ENCODE data around the gene BCL2L2. TPM values are rescaled to one million over a fixed set of nuclear protein-coding genes. Genes with fewer than 3 reads are reported as not detected.
"Not testable (repeated sequence)": the region's sequence is repeated elsewhere in the genome, so short reads cannot be mapped to it uniquely, and the experiment has no call there.

BCL2L2 gene
- total RNA-seq, 4 donors from 2014 or later: 23.9 to 49.0 (median 43.0) TPM

- TF ChIP-seq, protein P1, sequence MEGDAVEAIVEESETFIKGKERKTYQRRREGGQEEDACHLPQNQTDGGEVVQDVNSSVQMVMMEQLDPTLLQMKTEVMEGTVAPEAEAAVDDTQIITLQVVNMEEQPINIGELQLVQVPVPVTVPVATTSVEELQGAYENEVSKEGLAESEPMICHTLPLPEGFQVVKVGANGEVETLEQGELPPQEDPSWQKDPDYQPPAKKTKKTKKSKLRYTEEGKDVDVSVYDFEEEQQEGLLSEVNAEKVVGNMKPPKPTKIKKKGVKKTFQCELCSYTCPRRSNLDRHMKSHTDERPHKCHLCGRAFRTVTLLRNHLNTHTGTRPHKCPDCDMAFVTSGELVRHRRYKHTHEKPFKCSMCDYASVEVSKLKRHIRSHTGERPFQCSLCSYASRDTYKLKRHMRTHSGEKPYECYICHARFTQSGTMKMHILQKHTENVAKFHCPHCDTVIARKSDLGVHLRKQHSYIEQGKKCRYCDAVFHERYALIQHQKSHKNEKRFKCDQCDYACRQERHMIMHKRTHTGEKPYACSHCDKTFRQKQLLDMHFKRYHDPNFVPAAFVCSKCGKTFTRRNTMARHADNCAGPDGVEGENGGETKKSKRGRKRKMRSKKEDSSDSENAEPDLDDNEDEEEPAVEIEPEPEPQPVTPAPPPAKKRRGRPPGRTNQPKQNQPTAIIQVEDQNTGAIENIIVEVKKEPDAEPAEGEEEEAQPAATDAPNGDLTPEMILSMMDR (IDR thresholded peaks at IDR 0.05): no peak
- TF ChIP-seq EP300 (IDR thresholded peaks at IDR 0.05; ENCODE audit: low read depth) (no peak), POLR2A (IDR thresholded peaks at IDR 0.05) (no peak), POLR2AphosphoS5 (IDR thresholded peaks at IDR 0.05) (no peak)
- Histone ChIP-seq H3K27me3 (no peaks in the 10 kb centered on the region), H3K9me3 (no peaks in the 10 kb centered on the region), H3K36me3 (peaks cover 0 to 25% (median 8%) of the 10 kb centered on the region in 4 donors), H3K4me3 (peak overlapping the region in 3 of 4 donors; percentile 92 to 99 (median 97)), H3K27ac (peak overlapping the region; percentile 98 to 99 (median 98)), H3K4me1 (peaks cover 10 to 21% (median 18%) of the 10 kb centered on the region in 4 donors)
- WGBS, 2 donors (ENCODE audit: low coverage in 1 of 2): 43 to 51% methylated on average over 8 to 10 of the region's 10 CpGs
- in situ Hi-C loops (cut with MboI; ENCODE audit: low pct_ligation_motif_present in 1 of 4, low pct_unique_long_range_greater_than_20kb in 1 of 4, low sequenced_read_pairs in 3 of 4) (no loop called here), intact Hi-C loops (cut with DNase I; ENCODE audit: low total_unique reads) (no loop called here)
- DNase-seq: no peak
Observed at GRCh38 chr14:23322568-23323517, 16.2 kb downstream of the BCL2L2 start.

DNA sequence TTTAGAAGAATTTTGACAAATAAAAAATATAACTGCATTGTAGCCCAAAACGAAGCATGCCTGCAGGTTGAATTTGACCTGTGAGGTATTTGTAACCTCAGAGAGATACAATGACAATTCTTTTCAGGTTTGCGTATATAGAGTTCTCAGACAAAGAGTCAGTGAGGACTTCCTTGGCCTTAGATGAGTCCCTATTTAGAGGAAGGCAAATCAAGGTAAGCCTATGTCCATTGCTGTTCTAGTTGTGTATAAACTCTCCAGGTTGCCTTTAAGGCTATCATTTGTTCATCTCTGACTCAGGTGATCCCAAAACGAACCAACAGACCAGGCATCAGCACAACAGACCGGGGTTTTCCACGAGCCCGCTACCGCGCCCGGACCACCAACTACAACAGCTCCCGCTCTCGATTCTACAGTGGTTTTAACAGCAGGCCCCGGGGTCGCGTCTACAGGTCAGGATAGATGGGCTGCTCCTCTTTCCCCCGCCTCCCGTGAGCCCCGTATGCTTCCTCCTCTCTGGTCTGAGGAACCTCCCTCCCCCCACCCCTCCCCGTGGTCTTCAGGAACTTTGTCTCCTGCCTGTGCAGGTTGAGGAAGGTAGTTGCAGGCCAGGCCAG lies 17.3 kb downstream of the BCL2L2 start:
- no peaks in the 10 kb centered on the region for H3K9me3 ChIP-seq
- in situ Hi-C loops (cut with MboI; ENCODE audit: low pct_ligation_motif_present in 1 of 4, low pct_unique_long_range_greater_than_20kb in 1 of 4, low sequenced_read_pairs in 3 of 4): no loop called here
- intact Hi-C loops (cut with DNase I; ENCODE audit: low total_unique reads): no loop called here
- 84 to 86% methylated on average over 16 to 18 of the region's 18 CpGs for WGBS, 2 donors (ENCODE audit: low coverage in 1 of 2)
- DNase-seq: no peak
- TF ChIP-seq, protein P1 (IDR thresholded peaks at IDR 0.05): no peak
- no peak for TF ChIP-seq POLR2A (IDR thresholded peaks at IDR 0.05)
- no peak for TF ChIP-seq EP300 (IDR thresholded peaks at IDR 0.05; ENCODE audit: low read depth)
- no peak for TF ChIP-seq POLR2AphosphoS5 (IDR thresholded peaks at IDR 0.05)
- H3K27me3 ChIP-seq: no peaks in the 10 kb centered on the region
- no peak overlapping the region for H3K4me3 ChIP-seq
- H3K36me3 ChIP-seq: peaks cover 0 to 25% (median 8%) of the 10 kb centered on the region in 4 donors
- H3K27ac ChIP-seq: no peak overlapping the region
- peaks cover 10 to 25% (median 18%) of the 10 kb centered on the region in 4 donors for H3K4me1 ChIP-seq

GRCh38 chr14:23324455-23324846 lies 17.8 kb downstream of the BCL2L2 start:
- Histone ChIP-seq H3K4me1 (peaks cover 10 to 25% (median 18%) of the 10 kb centered on the region in 4 donors), H3K27ac (no peak overlapping the region), H3K4me3 (no peak overlapping the region), H3K27me3 (no peaks in the 10 kb centered on the region), H3K36me3 (peaks cover 0 to 25% (median 8%) of the 10 kb centered on the region in 4 donors), H3K9me3 (no peaks in the 10 kb centered on the region)
- in situ Hi-C loops (cut with MboI; ENCODE audit: low pct_ligation_motif_present in 1 of 4, low pct_unique_long_range_greater_than_20kb in 1 of 4, low sequenced_read_pairs in 3 of 4): no loop called here
- no peak for DNase-seq
- intact Hi-C loops (cut with DNase I; ENCODE audit: low total_unique reads): no loop called here
- TF ChIP-seq POLR2A (IDR thresholded peaks at IDR 0.05): no peak
- TF ChIP-seq, protein P1 (IDR thresholded peaks at IDR 0.05): no peak
- no peak for TF ChIP-seq POLR2AphosphoS5 (IDR thresholded peaks at IDR 0.05)
- no peak for TF ChIP-seq EP300 (IDR thresholded peaks at IDR 0.05; ENCODE audit: low read depth)
- WGBS, 2 donors (ENCODE audit: low coverage in 1 of 2): 75% methylated on average over 2 of the region's 2 CpGs; no CpG with 5 or more reads in 1 of the 2 donors

DNA sequence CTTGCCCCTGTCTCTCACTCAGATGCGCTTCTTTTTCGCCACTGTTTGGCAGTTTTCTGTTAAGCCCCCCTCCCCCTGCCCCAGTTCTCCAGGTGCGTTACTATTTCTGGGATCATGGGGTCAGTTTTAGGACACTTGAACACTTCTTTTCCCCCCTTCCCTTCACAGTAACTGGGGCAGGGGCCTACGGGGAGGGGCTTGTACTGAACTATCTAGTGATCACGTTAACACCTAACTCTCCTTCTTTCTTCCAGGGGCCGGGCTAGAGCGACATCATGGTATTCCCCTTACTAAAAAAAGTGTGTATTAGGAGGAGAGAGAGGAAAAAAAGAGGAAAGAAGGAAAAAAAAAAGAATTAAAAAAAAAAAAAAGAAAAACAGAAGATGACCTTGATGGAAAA lies 18.4 kb downstream of the BCL2L2 start:
- 85% methylated on average over 7 of the region's 7 CpGs; no CpG with 5 or more reads in 1 of the 2 donors for WGBS, 2 donors (ENCODE audit: low coverage in 1 of 2)
- H3K4me3 ChIP-seq: no peak overlapping the region
- peaks cover 10 to 25% (median 18%) of the 10 kb centered on the region in 4 donors for H3K4me1 ChIP-seq
- no peaks in the 10 kb centered on the region for H3K9me3 ChIP-seq
- H3K36me3 ChIP-seq: peaks cover 0 to 25% (median 8%) of the 10 kb centered on the region in 4 donors
- no peaks in the 10 kb centered on the region for H3K27me3 ChIP-seq
- in situ Hi-C loops (cut with MboI; ENCODE audit: low pct_ligation_motif_present in 1 of 4, low pct_unique_long_range_greater_than_20kb in 1 of 4, low sequenced_read_pairs in 3 of 4): loop anchor here in 2 of 4 donors (25.0 kb wide), 1 partner anchor 237 kb away; the partner anchor contains the start of genes AP1G2 (in 2 of the 2), THTPA (in 2 of the 2) and ZFHX2 (in 2 of the 2)
- no peak for DNase-seq
- intact Hi-C loops (cut with DNase I; ENCODE audit: low total_unique reads): no loop called here
- no peak for TF ChIP-seq POLR2A (IDR thresholded peaks at IDR 0.05)
- TF ChIP-seq, protein P1 (IDR thresholded peaks at IDR 0.05): no peak
- no peak for TF ChIP-seq EP300 (IDR thresholded peaks at IDR 0.05; ENCODE audit: low read depth)
- TF ChIP-seq POLR2AphosphoS5 (IDR thresholded peaks at IDR 0.05): no peak
- no peak overlapping the region for H3K27ac ChIP-seq

- H3K36me3 ChIP-seq: peaks cover 0 to 25% (median 8%) of the 10 kb centered on the region in 4 donors
- H3K4me1 ChIP-seq: peaks cover 10 to 19% (median 12%) of the 10 kb centered on the region in 4 donors
- H3K9me3 ChIP-seq; intact Hi-C loops (cut with DNase I; ENCODE audit: low total_unique reads); H3K27ac ChIP-seq; H3K27me3 ChIP-seq; H3K4me3 ChIP-seq; DNase-seq: not testable (repeated sequence)
- 86 to 93% methylated on average over 4 to 5 of the region's 5 CpGs for WGBS, 2 donors (ENCODE audit: low coverage in 1 of 2)
- in situ Hi-C loops (cut with MboI; ENCODE audit: low pct_ligation_motif_present in 1 of 4, low pct_unique_long_range_greater_than_20kb in 1 of 4, low sequenced_read_pairs in 3 of 4): loop anchor here in 2 of 4 donors (25.0 kb wide), 1 partner anchor 237 kb away; the partner anchor contains the start of genes AP1G2 (in 2 of the 2), THTPA (in 2 of the 2) and ZFHX2 (in 2 of the 2)
Observed at GRCh38 chr14:23325746-23326145, 19.1 kb downstream of the BCL2L2 start.
